Measurements from ENCODE around the gene IDS.

GRCh38 chrX:149505671-149506070, 565 bp upstream of the IDS start:
- no peak for TF ChIP-seq EZH2phosphoT487 (IDR thresholded peaks at IDR 0.05; ENCODE audit: insufficient read depth, low read depth)
- no peak for TF ChIP-seq EZH2 (IDR thresholded peaks at IDR 0.05; ENCODE audit: insufficient read depth, poor library complexity, severe bottlenecking)
